HepG2 (cell line): ENCODE data around the gene MILR1. TPM values are rescaled to one million over a fixed set of nuclear protein-coding genes. Genes with fewer than 3 reads are reported as not detected.

Experiments used
- BHLHE40 ChIP-seq: IDR thresholded peaks from 2 replicates; pipeline ENCODE4 v1.6.1; 2011; ENCODE audit warnings: low read length, improper control_type of control experiment
- CCAR2 ChIP-seq: fragments of 200-400 bp; formaldehyde crosslinking; optimal IDR thresholded peaks from 2 replicates; pipeline ENCODE3; 2018; ENCODE audit warnings: low read depth, mild to moderate bottlenecking, low read length, moderate library complexity
- ERF ChIP-seq: IDR thresholded peaks from 2 replicates; pipeline ENCODE4 v1.6.1; 2018; ENCODE audit warnings: missing biosample characterization, missing genetic modification reagents
- EZH2 ChIP-seq: conservative IDR thresholded peaks from 2 replicates; pipeline ENCODE4 v1.6.1; 2012; ENCODE audit warnings: mild to moderate bottlenecking, low read depth, low read length, moderate library complexity
- FOXP4 ChIP-seq: sonication (generic); formaldehyde crosslinking; IDR thresholded peaks from 2 replicates; pipeline ENCODE4 v1.4.0; 2020; ENCODE audit warnings: missing genetic modification reagents
- HDAC1 ChIP-seq: sonication (generic); formaldehyde crosslinking; IDR thresholded peaks from 2 replicates; pipeline ENCODE4 v1.5.1; 2020; ENCODE audit warnings: mild to moderate bottlenecking, missing genetic modification reagents
- ISX ChIP-seq: sonication (generic); formaldehyde crosslinking; conservative IDR thresholded peaks from 2 replicates; pipeline ENCODE4 v1.5.0; 2020; ENCODE audit warnings: missing genetic modification reagents
- SALL2 ChIP-seq: sonication (generic); formaldehyde crosslinking; IDR thresholded peaks from 2 replicates; pipeline ENCODE4 v1.8.1; 2023; ENCODE audit warnings: mild to moderate bottlenecking, missing genetic modification reagents, inconsistent platforms
- SUZ12 ChIP-seq: fragments of 150-350 bp; IDR thresholded peaks from 2 replicates; pipeline ENCODE4 v1.6.1; 2014; ENCODE audit warnings: low read depth, low read length
- ZMYM3 ChIP-seq: sonication (generic); formaldehyde crosslinking; IDR thresholded peaks from 2 replicates; pipeline ENCODE4 v1.5.1; 2020; ENCODE audit warnings: mild to moderate bottlenecking, missing genetic modification reagents
- ZNF616 ChIP-seq: sonication (generic); formaldehyde crosslinking; IDR thresholded peaks from 2 replicates; pipeline ENCODE4 v1.5.0; 2020; ENCODE audit warnings: low read depth, mild to moderate bottlenecking, missing genetic modification reagents
- ZNF646 ChIP-seq: sonication (generic); formaldehyde crosslinking; IDR thresholded peaks from 2 replicates; pipeline ENCODE4 v1.9.0; 2021; ENCODE audit warnings: mild to moderate bottlenecking, missing genetic modification reagents
- ZNF737 ChIP-seq: sonication (generic); formaldehyde crosslinking; IDR thresholded peaks from 2 replicates; pipeline ENCODE4 v1.5.0; 2020; ENCODE audit warnings: missing genetic modification reagents, mild to moderate bottlenecking, borderline replicate concordance
- ZNF761 ChIP-seq: sonication (generic); formaldehyde crosslinking; conservative IDR thresholded peaks from 2 replicates; pipeline ENCODE4 v1.4.0; 2020; ENCODE audit warnings: mild to moderate bottlenecking, missing genetic modification reagents
- ZNF788 ChIP-seq: sonication (generic); formaldehyde crosslinking; IDR thresholded peaks from 2 replicates; pipeline ENCODE4 v1.5.0; 2020; ENCODE audit warnings: mild to moderate bottlenecking, missing genetic modification reagents, borderline replicate concordance
- polyA plus RNA-seq, 8 experiments: library from polyadenylated mRNA; depleted of rRNA in 3 of 8; stranded (reverse) in 7 of 8; unstranded in 1 of 8; fragments of >200 nt; fragmentation: Illumina TruSeq in 4 of 8; extraction: Trizol in 4 of 8; gene quantifications; 2 replicates each; pipeline versions ENCODE4 v1.2.1 to v1.2.3, GENCODE V29; 2011 to 2016; ENCODE audit warnings: low read depth in 4 of 8, missing spikeins in 1 of 8, mixed read lengths in 1 of 8; ENCODE audit not compliant: insufficient read depth in 1 of 8
- total RNA-seq, 5 experiments: library from RNA; depleted of rRNA; stranded (reverse); fragments of >200 nt; fragmentation: Illumina TruSeq; extraction: Trizol; gene quantifications; 2 replicates each; pipeline ENCODE4 v1.2.3, GENCODE V29; 2016; ENCODE audit warnings: low read depth in 1 of 5
- TF ChIP-seq, protein P1 (sequence below): sonication (generic); formaldehyde crosslinking; IDR thresholded peaks from 2 replicates; pipeline ENCODE4 v1.8.0; 2022; ENCODE audit warnings: missing genetic modification reagents, mild to moderate bottlenecking, moderate library complexity, borderline replicate concordance

Gene MILR1
- total and polyA plus RNA-seq, 2 of the 13 experiments (the other 11 are each of a cell fraction or from before 2014, with no cell fraction given), result 0.27 to 1.7 TPM

DNA sequence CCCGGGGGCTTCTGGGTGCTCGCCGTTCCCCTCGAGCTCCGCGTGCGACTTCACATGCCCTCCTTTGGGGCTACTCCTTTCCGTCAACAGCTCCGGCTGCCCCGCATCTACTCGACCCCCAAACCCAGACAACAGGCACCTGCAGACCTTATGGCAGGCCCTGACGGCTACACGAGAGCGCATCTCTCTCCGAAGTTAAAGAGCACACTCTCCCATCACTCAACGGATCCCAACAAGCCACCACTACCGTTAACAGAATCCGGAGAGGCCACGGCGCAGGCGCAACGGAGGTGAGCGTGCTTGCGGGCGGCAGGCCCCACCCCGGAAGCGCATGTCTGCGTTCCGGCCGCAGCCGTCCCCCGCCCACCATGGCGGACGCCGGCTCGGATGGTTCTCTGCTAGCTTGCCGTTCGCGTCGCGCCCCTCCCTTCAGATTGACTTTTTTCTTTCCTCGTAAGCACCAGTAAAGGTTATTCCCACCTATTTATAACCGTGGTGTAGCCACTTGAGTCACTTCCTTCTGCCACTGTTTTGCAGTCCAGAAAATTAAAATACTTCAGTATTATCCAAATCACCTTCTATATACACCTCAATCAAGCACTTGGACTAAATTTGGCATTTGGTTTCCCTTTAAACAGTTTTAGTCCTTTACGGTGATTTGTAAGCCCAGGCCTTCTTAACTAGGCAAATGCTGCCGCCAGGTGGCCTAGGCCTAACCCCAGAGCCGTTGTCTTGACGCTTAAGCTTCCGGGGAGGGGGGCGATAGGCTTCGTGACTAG is 48.1 kb downstream of the MILR1 start, which contains the start of gene POLG2 (continued):
- TF ChIP-seq FOXP4 (CRISPR knock-in tag) (no peak), ERF (CRISPR knock-in tag) (peak; percentile 94), ZNF737 (no peak; the same call in 1 of the 2 replicates), ZNF616 (CRISPR knock-in tag) (0 out of 2 replicates have a peak, but pooled peaks have one; percentile 54), SALL2 (CRISPR knock-in tag) (peak; percentile 68; the same call in 1 of the 2 replicates), ZNF788 (CRISPR knock-in tag) (peak; percentile 83; the same call in 1 of the 2 replicates), ZNF646 (CRISPR knock-in tag) (no peak), EZH2 (no peak), CCAR2 (no peak), ZMYM3 (no peak; the same call in 1 of the 2 replicates), SUZ12 (peak; percentile 13; the same call in 1 of the 2 replicates), ZNF761 (CRISPR knock-in tag) (no peak; the same call in 1 of the 2 replicates), BHLHE40 (peak; percentile 50), ISX (CRISPR knock-in tag) (no peak), HDAC1 (peak; percentile 81)
- TF ChIP-seq, protein P1, sequence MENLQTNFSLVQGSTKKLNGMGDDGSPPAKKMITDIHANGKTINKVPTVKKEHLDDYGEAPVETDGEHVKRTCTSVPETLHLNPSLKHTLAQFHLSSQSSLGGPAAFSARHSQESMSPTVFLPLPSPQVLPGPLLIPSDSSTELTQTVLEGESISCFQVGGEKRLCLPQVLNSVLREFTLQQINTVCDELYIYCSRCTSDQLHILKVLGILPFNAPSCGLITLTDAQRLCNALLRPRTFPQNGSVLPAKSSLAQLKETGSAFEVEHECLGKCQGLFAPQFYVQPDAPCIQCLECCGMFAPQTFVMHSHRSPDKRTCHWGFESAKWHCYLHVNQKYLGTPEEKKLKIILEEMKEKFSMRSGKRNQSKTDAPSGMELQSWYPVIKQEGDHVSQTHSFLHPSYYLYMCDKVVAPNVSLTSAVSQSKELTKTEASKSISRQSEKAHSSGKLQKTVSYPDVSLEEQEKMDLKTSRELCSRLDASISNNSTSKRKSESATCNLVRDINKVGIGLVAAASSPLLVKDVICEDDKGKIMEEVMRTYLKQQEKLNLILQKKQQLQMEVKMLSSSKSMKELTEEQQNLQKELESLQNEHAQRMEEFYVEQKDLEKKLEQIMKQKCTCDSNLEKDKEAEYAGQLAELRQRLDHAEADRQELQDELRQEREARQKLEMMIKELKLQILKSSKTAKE (CRISPR knock-in tag), result peak; percentile 56
